ENCODE data around the gene CCNL2.
"Not testable (repeated sequence)": the region's sequence is repeated elsewhere in the genome, so short reads cannot be mapped to it uniquely, and the experiment has no call there.

The CCNL2 gene

DNA sequence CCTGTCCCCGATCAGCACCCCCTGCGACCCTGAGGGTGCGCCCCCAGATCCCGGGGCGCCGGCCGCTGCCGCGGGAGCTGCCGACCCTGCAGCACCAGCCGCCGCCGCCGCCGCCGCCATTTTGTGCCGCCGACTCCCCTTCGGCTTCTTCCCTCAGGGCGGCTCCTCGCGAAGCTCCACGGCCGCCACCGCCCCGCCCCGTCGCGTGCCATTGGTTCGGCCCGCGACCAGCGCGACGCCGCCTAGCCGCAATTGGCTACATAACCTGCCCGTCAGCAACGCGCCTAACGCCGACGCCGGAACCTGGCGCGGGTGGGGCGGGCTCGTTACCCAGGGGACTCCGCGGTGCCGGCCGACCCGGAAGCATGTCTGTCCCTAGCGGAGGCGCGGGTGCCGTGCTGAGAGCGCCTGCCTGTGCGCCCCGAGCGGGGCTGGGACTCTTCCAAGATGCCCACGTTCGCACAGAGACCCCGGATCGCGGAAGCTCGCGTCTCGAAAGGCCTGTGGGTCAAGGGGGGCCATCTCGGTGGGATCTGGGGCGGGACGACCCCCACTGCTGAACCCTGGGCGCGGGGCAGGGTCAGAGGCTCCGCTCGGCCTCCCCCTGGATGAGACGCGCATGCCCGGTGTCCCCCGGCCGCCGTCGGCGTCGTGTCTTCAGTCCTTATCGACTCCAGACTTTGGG, at the start of gene CCNL2:
Gene CCNL2, minus strand, starts transcription at position 149 of the 685 bp plus-strand sequence. Its CDS starts 29 bp downstream, at position 120.
- Histone ChIP-seq H3K27me3 (replicated peaks) (no peaks in the 10 kb centered on the region), H3K27ac (peak within 1 kb of the TSS; percentile 64), H3K4me3 (ENCODE audit: low read depth, low read length) (peak within 1 kb of the TSS; percentile 97), H3K36me3 (replicated peaks) (peaks cover 36% of the 10 kb centered on the region)
- TF ChIP-seq, protein P1, sequence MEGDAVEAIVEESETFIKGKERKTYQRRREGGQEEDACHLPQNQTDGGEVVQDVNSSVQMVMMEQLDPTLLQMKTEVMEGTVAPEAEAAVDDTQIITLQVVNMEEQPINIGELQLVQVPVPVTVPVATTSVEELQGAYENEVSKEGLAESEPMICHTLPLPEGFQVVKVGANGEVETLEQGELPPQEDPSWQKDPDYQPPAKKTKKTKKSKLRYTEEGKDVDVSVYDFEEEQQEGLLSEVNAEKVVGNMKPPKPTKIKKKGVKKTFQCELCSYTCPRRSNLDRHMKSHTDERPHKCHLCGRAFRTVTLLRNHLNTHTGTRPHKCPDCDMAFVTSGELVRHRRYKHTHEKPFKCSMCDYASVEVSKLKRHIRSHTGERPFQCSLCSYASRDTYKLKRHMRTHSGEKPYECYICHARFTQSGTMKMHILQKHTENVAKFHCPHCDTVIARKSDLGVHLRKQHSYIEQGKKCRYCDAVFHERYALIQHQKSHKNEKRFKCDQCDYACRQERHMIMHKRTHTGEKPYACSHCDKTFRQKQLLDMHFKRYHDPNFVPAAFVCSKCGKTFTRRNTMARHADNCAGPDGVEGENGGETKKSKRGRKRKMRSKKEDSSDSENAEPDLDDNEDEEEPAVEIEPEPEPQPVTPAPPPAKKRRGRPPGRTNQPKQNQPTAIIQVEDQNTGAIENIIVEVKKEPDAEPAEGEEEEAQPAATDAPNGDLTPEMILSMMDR (IDR thresholded peaks at IDR 0.05; ENCODE audit: low read depth, low read length, missing control alignments) = peak; percentile 70
- DNase-seq = peak; percentile 97
- in situ Hi-C loops (cut with HindIII; ENCODE audit: low pct_ligation_motif_present, low sequenced_read_pairs) = no loop called here

DNA sequence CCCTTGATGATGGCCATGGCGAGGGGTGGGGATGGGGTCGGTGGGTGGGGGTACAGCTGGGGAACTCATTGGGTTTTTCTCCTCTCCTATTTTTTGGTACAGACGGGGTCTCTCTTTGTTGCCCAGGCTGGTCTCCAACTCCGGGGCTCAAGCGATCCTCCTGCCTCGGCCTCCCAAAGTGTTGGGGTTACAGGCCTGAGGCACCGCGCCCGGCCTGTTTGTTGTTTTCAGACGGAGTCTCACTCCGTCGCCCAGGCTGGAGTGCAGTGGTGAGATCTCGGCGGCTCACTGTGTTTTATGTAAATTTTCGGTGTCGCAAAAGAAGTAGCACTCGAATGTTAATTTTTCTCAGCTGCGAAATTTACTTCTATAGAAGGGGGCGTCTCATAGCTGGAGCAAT, 47.5 kb upstream of the CCNL2 start:
- DNase-seq; H3K27ac ChIP-seq; H3K36me3 ChIP-seq (replicated peaks); H3K4me3 ChIP-seq (ENCODE audit: low read depth, low read length); H3K27me3 ChIP-seq (replicated peaks); in situ Hi-C loops (cut with HindIII; ENCODE audit: low pct_ligation_motif_present, low sequenced_read_pairs): not testable (repeated sequence)

DNA sequence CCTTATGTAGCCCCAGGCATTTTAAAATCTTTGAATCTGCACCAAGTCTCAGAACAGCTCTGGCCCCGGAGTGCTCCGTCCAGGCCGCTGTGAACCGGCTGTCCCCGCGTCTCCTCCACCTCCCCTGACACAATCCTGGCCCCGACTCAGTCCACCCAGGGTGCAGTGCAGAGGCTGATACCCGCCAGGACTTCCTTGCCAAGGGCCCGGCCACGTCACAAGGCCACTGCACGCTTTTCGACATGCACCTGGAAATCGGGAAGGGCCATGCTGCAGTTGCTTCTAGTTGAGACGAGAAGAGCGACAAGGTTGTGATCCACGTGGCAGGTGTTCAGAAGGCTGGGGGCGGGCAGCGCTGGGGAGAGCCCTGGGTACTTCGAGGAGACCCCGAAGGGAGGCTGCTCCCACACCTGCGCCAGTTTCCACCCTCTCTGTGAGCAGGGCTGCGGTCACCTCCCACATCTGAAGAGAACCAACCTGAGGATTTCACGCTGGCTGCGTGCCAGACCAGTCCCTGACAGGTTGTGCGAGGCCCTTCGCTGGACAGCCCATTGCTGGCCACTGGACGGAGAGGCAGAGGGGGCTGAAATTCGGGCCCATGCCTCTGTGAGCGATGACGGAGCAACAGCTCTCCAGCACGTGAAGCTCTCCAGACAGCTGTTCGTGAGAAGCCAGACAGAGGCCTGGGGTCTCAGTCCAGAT, 43.1 kb upstream of the CCNL2 start:
- Histone ChIP-seq H3K27me3 (replicated peaks) (no peaks in the 10 kb centered on the region), H3K27ac (no peak overlapping the region), H3K36me3 (replicated peaks) (no peaks in the 10 kb centered on the region), H3K4me3 (ENCODE audit: low read depth, low read length) (no peak overlapping the region)
- in situ Hi-C loops (cut with HindIII; ENCODE audit: low pct_ligation_motif_present, low sequenced_read_pairs) = no loop called here
- TF ChIP-seq, protein P1 (IDR thresholded peaks at IDR 0.05; ENCODE audit: low read depth, low read length, missing control alignments) = no peak
- DNase-seq = no peak

DNA sequence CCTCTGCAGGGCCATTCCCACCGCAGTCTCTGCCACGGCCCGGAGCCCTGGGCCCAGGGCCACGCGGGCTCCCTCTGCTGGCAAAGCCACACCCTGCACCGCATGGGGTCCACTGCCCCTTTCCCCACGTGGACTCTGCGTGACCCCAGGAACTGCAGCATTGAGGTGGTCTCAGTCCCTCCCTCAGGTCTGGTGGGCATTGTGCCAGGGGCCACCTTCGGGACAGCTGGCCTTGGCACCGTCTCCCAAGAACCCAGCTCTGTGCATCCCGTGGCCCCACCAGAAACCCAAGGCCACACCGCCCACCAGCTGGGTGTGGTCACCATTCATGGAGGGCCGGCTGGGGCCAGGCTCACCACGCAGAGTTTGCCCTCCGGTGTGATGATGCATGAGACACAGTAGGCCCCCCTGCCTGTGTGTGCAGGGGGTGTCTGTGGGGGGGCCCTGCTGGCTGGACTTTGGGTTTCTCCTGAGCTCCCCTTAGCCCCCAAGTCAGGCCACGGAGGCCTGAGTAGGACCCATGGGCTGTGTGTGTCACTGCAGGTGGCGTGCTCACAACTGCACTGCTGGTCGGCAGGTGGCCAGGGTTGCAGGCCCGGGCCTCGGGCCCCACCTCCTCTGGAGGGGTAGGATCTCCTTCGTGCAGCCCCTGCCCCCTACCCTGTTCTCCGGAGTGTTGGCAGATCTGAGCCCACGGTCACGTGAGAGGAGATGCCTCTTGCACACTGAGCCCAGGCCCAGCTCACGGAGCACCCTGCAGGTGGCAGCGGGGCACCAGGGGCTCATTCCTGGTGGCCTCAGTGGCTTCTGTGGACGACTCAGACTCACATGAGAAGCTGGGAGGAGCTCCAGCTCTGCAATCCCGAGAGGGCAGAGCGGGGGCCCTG, 42.1 kb upstream of the CCNL2 start:
- in situ Hi-C loops (cut with HindIII; ENCODE audit: low pct_ligation_motif_present, low sequenced_read_pairs) = no loop called here
- no peak for DNase-seq
- TF ChIP-seq, protein P1 (IDR thresholded peaks at IDR 0.05; ENCODE audit: low read depth, low read length, missing control alignments) = peak; percentile 90
- H3K27ac ChIP-seq = no peak overlapping the region
- H3K4me3 ChIP-seq (ENCODE audit: low read depth, low read length) = no peak overlapping the region
- no peaks in the 10 kb centered on the region for H3K27me3 ChIP-seq (replicated peaks)
- no peaks in the 10 kb centered on the region for H3K36me3 ChIP-seq (replicated peaks)

DNA sequence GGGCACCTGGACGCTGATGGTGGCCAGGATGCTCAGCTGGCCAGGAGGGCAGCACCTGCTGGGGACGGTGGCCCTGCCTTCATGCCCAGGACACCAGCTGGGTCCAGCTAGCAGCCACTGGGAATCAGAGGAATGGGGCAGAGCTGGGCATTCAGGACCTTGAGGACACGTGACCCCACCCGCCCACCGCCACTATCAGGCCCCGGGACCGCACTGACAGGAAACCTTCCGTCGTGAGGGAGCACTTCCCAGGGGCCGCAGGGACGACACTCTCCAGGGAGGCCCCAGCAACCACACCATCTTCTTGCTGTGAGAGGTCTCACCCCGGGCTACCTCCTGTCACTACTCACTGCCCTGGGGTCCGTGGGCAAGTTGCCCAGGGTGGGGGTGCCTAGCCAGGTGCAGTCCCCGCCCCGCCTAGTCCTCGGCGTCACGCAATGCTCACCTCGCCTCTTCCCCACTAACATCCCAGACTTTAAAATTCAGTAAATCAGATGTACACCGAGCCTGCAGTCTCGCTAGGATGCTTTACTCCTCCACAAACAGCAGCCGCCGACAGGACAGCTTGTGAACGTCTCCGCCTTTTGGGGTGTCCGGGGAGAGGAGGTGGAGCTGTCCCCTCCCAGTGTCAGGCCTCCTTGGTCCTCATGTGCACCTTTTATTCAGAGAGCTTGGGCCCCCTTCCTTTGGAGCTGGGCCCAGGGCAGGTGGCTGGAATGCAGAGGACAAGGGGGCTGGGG, 41.3 kb upstream of the CCNL2 start:
- TF ChIP-seq, protein P1 (IDR thresholded peaks at IDR 0.05; ENCODE audit: low read depth, low read length, missing control alignments) = no peak
- Histone ChIP-seq H3K27ac (no peak overlapping the region), H3K36me3 (replicated peaks) (no peaks in the 10 kb centered on the region), H3K27me3 (replicated peaks) (no peaks in the 10 kb centered on the region), H3K4me3 (ENCODE audit: low read depth, low read length) (no peak overlapping the region)
- DNase-seq = no peak
- in situ Hi-C loops (cut with HindIII; ENCODE audit: low pct_ligation_motif_present, low sequenced_read_pairs) = no loop called here

Data from brain microvascular endothelial cell (primary cell).